HG03558 (cell line): ENCODE results near the gene RNF157.
A peak's percentile ranks its signal among the peaks of the same experiment; 100 is the strongest.
"Not testable (repeated sequence)": the region's sequence is repeated elsewhere in the genome, so short reads cannot be mapped to it uniquely, and the experiment has no call there.

Experiments used
- ATAC-seq: cut with Tn5 transposase; IDR thresholded peaks from one replicate; pipeline ENCODE4 v1.9.1; 2021; ENCODE audit warnings: moderate number of reproducible peaks; ENCODE audit not compliant: unreplicated experiment; ENCODE audit errors: extremely low read depth

RNF157 gene

DNA sequence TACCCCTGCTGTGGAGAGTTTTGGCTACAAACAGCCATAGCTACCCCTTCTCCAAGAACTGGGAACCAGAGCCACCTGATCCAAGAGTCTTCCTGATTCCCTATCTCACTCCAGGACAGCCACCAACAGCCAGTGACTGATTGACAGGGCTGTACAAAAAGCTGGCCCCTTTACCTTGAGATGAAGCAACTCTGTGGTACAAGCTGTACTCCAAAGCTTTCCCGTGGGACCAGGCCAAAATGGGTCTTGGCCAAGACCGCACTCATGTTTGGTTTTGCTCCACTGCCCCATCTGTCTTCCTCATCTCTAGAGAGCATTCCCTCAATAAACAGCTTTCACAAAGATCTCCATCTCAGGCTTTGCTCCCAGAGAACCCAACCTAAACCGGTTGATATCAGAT is 43.6 kb downstream of the RNF157 start:
- no peak for ATAC-seq

DNA sequence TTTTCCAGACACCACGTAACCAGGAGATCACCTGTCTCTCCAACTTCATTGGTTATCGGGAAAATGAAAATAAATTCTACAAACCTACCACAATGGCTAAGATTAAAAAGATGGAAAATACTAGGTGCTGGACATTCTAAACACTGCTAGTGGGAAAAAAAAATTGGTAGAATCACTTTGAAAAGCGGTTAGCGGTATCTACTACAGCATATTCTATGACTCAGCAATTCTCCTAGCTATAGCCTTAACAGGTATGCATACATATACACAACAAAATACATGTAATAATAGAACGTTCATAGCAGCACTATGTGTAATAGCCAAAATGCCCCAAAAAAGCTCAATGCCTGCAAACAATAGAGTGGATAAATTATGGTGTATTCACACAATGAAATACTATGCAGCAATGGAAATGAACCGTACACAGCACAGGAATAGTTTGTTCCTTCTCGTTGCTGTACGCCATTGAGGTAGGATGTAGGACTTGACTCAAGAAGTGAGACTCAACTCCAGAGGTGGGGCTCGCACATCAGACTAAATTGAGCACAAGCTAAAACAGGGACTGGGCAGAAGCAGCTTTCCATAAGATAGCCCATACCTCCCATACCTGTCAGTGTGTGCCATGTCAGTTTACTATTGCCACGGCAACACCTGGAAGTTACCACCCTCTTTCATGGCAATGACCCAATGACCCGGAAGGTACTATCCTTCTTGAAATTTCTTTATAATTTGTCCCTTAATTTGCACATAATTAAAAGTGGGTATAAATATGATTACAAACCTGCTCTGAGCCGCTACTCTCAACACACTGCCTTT is 44.8 kb downstream of the RNF157 start:
- no peak for ATAC-seq

DNA sequence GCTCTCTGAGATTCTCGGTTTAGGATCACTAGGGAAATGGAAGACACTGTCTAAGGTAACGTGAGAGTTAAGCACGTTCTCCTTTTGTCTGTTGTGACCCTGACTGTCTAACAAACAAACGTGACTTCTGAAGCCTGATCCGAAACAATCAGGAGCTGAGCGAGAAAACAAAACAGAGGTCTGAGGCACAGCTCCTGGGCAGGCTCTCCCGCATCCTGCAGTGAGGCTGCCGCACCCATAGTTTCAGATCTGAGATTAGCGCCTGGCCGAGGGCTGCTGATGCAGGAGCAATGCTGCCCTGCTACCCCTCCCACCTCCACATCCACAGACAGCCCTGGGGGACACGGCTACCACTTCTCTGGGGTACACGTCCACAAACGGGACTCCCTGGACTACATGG is 46.7 kb downstream of the RNF157 start:
- ATAC-seq: no peak

DNA sequence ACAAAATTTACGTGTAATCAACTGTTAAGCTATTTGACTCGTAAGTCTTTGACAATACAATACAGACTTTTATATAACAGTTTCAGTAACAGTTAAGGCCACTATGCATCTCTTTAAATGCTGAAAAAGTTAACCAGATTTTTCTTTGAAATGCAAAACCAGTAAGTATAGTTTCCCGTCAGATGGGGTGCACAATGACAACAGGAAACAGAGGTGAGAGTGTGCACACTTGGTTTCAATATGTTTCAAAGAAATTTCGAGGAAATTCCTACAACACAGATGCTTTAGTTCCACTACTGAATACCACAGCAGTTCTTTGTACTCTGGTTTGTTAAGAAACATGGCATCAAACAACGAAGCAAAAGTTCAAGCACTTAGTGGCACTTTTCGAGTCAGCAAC is 48.4 kb downstream of the RNF157 start:
- ATAC-seq: peak; percentile 58

DNA sequence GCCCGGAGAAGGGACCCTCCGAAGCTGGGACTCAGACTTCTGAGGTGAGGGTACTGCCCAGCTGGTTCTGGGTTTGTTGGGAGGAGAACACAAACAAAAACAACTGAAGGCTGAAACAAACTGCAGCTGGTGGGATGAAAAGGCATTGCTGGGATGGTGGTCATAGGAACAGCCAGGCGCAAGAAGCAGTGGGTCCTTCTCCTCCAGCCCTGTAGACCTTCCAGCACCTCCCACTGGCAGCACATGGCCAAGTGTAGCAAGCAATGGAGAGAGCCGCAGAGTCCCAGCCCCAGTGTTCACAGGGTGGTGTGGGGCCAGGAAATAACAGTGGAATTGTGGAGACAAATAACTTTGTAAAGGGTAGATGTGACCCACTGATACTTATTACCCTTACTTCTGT is 50.6 kb downstream of the RNF157 start:
- no peak for ATAC-seq

DNA sequence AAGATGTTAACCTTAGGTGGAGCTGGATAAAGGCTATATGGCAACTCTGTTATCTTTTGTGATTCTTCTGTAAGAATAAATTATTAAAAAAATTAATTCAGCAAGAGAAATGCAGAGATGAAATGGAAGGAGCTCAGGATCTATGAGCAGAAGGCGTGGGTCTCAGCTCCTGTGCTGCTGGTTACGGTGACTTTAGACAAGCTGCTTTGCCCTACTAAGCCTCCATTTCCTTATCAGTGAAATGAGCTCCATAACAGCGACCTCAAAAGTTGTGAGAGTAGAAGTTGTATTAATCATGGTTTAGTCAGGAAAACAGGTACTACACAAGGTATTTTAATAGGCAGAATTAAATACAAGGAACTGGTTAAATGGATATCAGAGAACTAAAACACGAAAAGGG is 51.0 kb downstream of the RNF157 start:
- ATAC-seq: no peak

DNA sequence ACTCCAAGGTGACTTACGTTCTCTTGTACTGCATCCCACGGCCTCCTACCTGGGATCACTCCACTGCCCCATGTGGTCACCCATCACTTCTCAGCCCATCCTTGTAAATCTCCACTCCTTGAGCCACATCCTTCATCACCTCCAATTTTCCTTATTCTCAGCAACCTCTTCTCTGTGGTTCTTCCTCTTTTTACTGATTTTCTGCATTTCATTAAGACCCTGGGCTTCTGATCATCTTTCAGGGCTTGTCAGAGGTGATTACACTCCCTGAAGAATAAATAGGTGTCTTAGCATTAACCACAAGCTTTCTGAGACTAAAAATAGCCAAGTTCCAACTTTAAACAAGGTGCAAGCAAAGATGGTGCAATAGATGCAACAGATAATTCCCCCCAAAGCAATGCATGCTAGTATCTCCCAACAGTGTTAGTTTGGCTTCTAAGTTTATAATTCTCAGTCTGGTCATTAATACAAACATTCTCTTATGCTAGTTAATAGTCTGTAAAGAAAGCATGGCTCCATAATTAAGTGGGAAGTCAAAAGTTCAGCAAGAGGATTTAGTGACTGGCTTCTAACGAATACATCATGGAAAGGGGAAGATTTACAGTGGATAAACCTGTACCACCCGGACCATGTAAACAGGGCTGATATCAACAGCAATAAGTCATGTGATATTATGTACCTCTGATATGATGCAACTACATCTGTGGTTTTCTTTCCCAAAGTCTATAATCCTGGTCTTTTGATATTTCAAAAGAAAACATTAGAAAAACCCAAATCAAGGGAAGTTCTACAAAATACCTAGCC is 51.9 kb downstream of the RNF157 start:
- no peak for ATAC-seq

DNA sequence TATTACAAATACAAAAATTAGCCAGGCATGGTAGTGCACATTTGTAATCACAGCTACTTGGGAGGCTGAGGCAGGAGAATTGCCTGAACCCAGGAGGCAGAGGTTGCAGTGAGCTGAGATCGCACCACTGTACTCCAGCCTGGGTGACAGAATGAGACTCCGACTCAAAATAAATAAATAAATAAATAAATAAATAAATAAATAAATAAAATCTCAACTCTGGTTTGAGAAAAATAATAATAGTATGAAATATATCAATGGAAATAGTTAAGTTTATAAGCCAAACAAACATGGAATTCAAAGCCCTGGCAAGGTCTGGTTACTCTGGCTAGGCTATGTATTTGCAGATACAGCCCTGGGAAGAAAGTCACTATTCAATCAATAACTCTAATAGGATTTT is 53.5 kb downstream of the RNF157 start:
- ATAC-seq: not testable (repeated sequence)

DNA sequence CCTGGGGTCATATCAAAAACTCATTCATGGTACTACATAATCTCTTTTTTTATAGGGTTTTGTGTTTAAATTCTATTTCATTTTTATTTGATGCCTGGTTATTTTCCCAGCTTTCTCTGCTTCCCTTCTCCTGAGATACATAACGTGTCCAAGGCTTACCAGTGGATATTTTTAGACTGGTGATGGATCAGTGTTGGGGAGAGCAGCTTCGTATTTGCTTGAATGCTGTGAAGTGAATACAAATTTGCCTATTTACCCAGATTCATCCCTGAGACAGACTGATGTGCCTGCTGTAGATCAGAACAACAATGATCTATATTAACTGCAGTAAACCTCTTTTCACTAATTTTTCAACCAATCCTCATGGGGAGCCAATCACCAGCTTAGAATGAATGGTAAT is 56.0 kb downstream of the RNF157 start:
- no peak for ATAC-seq

DNA sequence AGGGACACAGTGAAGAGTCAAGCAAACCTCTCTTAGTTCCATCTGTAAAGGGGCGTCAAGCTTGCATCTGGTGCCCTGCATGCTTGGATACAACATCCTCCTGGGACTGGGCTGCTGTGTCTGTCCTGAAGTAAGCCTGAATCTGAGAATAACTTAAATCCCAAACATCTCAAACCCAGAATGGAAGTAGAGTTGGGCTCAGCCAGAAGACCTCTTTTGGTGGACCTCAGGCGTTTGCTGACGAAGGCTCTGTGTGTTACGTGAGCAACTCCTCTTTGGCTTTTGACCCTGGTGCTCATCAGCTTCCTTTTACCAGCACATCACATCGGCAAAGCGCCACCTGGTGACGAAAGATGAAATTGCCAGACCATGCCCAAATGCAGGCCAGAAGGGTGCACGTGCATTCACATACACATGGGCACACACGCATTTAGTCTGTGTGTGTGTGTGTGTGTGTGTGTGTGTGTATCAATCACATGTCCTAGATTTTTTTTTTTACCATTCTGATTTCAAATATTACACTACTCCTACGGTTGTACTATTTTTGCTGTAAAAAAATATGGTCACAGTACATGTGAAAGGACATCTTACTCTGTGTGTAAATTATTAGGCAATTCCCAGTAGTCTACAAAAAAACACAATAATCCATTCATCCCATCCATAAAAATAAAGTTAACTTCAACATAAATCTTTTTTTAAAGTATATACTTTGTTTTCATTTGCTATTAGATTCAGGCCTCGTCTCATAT is 58.1 kb downstream of the RNF157 start:
- ATAC-seq: no peak

DNA sequence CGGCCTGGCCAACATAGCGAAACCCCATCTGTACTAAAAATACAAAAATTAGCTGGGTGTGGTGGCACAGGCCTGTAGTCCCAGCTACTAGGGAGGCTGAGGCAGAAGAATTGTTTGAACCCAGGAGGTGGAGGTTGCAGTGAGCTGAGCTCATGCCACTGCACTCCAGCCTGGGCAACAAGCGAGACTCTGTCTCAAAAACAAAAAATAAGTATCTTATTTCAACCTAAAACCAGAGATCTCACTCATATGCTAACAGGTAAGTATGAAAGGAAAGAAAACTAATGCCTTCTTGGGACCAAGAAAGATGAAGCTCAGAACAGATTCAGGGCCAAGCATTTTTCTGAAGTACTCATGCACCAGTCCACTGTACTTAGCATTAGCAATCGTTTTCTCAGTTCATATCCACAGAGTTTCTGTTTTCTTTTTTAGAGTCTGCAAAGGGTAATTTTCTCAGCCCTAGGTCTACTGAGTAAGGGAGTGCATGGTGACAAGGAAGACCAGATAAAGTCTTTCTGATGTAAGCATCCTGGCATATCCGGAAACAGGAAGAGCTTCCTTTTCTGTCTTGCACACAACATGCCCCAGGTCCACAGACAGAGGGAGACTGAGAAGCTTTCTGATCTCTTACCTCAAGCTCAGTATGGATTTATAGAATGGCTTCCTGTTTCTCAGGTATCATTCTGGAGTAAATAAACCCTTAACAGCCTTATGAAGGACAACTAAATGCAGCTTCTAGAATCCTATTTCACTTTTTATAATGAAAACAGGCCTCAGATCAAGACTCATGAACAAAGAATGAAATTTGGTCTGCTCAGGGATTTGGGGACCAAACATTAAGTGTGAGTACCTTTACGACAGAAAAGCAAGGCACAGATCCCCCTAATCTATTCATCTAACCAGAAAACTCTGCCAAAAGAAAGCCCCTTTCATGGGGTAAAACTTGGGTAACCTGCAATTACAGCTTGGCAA is 60.5 kb downstream of the RNF157 start:
- no peak for ATAC-seq

DNA sequence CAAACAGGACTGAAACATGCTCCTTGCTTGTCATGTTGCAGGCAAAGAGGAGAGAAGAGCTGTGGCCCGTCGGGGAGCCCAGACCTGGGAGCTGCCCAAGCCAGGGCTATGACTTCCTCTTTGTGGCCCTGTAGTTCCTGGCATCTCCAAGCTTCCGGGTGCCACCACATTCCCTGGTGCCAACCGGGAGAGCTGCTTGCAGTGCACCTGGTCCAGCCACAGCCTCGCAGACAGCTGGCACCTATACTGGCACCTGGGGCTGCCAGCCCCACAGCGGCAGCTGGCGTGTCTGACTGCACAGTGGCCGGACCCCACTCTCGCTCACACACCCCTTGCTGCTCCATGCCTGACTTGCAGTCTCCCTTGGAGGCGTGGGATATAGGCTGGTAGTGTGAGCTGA is 62.2 kb downstream of the RNF157 start:
- ATAC-seq: no peak

DNA sequence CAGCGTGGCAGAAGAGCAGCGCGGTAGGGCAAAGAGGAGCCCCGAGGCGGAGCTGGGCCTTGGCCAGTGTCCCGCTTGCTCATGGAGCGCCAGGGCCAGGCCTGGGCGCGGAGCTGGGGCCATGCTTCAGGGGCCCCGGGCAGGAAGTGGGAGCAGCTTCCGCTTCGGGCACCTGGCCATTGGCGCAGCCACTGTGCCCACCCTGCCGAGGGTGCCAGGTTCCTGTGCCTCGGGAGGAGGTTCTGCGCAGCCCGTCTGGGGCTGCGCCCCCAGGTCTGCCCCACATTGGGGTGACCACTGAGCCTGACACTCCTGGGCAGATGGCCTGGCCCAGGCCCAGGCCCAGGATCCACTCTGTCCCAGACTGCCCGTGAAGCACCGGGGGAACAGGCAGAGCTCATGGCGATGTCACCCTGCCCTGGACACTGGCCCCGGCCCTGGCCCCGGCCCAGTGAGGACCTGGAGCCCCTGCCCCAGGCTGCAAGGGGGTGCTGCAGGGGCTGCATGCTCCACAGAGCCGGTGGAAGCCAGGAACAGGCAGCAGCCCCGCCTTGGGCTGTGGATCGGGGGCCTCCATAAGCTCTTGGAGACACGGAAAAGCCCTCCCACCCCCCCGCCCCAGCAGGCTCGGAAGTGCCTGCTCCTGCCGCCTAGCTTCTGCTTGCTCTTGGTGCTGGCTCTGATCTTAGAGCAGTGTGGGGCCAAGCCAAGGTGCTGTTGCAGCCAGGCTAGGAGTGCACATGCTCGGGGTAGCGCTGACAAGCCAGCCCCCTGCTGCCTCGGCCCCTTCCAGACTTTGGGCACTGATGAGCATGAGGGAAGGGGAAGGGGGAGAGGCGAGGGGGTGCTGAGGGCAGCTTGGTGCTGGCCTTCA is 63.4 kb downstream of the RNF157 start:
- no peak for ATAC-seq

DNA sequence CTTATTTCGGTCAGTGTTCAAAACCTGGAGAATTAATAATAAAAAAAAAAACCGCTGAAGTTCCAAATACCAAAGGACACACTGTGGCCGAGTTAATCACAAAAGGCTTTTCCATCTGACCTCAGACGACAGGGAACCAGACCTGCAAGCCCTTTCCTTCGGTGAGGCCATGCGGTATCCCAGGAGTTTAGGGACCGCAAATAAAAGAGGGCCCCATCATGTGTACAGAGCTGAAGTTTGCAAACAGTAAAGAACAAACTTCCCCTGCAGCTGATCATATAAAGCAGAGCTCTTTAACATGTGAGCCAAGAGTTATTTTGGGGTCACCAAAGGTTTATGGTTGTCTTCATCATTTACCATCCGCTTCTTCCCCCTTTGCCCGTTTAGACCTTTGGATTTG is 66.3 kb downstream of the RNF157 start:
- no peak for ATAC-seq

DNA sequence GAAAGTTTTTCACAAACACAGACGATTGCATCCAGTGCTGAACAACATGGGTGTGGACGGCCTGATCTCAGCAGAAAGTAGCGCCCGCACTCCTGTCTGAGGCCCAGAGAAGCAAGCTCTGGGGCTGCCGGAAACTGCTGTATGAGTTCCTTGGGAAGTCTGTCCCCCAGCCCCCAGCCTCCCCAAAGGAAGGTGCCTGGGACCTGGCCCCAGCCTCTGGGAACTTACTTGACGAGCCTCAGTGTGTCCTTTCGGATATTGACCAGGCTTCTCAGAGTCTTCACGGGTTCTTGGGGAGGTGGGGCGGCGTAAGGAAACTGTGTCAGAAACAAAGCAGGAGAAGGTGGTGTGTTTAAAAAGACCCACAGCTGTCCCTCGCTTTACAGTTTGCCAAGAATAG is 66.8 kb downstream of the RNF157 start:
- no peak for ATAC-seq

DNA sequence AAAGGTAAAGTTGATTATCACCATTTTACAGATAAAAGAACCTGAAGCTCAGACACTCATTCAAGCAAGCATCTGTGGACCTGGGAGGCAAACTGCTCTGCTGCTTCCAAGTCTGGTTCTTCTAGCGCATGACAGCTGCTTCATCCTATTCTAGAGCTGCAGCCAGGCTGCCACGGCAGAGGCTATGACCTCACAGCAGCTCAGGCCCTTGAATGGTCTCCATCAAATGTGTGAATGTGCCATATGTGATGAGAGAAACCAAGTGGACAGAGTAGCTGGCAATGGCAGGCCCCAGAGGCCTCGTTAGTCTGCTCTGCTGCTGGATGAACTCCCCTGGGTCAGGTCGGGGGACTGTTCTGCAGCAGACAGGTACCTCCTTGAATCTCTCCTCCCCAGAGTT is 68.6 kb downstream of the RNF157 start:
- ATAC-seq: no peak

DNA sequence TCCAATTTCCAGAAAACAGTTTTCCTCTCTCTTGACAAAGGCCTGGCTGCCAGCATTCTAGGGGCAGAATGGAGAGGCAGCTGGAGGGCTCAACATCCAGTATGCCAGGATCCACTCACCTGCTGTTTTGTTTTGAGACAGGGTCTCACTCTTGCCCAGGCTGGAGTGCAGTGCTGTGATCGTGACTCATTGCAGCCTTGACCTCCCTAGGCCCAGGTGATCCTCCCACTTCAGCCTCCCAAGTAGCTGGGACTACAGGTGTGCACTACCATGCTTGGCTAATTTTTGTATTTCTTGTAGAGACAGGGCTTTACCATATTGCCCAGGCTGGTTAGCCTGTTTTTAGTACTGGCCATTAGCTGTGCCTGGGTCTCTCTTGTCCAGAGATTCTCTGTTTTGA is 70.2 kb downstream of the RNF157 start:
- no peak for ATAC-seq

DNA sequence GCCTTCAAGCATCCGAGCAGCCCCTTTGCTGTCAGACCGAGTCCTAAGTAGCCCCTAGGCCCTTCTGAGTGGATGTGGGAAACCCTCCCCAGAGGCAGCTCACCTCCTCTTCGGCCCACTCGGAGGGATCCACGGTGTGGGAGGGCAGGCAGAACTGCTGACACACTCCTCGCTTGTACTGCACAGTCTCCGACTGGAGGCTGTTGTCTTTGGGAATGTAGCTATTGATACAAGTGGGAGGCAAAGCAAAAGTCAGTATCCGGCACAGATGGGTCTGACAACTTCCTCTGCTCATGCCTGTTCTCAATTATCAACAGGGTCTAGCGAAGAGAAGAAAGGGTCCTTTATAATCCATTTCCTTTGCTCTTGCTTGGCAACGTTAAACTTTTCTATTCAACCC is 73.4 kb downstream of the RNF157 start:
- ATAC-seq: no peak

DNA sequence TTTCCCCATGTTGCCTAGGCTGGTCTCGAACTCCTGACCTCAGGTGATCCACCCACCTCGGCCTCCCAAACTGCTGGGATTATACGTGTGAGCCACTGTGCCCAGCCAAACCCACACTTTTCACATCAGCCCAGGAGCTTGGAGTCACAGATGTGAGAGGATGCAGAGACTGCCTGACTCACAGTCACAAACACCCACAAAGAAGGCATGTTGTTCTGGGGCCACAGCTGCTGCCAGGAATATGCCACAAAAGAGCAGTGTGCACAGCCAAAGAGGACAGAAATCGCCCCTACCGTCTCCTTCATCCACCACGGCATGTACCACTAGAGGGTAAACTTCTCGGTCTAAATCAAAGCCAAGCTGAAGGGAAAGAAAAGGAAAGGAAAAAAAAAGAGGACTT is 74.1 kb downstream of the RNF157 start:
- ATAC-seq: no peak
